GM18861 (cell line): Measurements from ENCODE around the gene TMTC1.

Experiments used
- ATAC-seq: cut with Tn5 transposase; IDR thresholded peaks from one replicate; pipeline ENCODE4 v1.9.1; 2021; ENCODE audit not compliant: unreplicated experiment

The TMTC1 gene

DNA sequence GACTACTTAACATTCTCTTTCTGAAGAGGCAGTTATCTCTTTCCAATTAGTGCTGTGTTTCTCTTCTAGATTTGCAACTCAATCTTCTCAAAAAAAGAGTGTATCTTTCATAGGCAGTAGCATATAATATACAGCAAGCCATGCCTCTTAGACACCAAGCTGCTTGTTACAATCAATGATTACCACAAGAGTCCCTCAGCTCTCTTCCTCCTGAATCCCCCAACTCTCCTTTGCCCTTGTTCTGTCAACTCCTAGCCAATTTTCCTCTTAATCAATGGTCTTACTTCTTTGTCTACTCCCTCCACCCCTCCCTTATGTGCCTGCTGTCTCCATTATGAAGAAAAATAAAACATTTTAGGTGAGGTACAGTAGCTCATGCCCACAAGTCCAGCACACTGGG, 2.6 kb downstream of the TMTC1 start:
- no peak for ATAC-seq

DNA sequence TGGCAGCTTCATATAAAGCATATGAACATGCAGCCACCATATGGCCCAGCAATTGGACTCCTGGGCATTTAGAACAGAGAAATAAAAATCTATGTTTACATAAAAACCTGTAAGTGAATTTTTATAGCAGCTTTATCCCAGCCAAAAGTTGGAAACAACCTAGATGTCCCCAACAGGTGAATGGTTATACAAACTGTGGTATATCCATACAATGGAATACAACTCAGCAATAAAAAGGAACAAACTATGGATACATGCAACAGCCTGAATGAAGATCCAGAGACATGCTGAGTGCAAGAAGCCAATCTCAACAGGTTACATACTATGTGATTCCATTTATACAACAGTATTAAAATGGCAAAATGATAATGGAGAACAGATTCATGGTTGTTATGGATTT, 3.7 kb downstream of the TMTC1 start:
- no peak for ATAC-seq

DNA sequence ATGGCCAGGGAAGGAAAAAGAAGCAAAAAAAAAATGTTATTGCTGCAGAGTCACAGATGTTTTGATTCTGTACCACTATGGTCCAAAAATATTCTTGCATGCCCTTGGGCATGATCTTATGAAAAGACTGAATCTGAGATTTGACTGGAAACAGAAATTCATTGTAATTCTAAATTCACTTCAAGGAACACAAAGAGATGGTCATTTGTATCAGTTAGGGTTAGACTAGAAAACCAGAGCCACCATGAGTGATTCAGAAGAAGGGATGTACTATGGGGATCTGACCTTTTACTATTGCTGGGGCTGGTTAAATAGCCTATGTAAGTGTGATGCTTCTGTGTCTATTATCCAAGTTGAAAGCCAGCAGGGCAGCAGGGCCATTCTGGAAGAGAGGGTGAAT, 5.2 kb downstream of the TMTC1 start:
- no peak for ATAC-seq

DNA sequence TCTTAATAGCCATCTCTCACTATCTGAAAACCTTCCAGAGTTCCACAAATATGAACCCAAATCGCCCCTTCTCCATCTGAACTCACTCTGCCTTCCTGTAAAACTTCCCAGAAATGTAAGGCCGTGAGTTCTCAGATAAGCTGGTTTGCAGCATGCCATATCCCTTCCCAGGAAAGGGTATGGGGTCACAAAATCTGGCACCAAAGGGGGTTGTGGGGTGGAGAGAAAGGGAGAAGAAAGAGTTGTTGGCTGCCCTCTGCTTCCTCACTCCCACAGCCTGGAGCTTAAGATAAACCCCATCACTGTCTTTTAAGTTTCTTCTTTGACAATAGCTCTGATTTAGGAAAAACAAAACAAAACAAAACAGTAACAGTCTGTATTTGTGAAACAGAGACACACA, 10.7 kb downstream of the TMTC1 start:
- ATAC-seq, result no peak

DNA sequence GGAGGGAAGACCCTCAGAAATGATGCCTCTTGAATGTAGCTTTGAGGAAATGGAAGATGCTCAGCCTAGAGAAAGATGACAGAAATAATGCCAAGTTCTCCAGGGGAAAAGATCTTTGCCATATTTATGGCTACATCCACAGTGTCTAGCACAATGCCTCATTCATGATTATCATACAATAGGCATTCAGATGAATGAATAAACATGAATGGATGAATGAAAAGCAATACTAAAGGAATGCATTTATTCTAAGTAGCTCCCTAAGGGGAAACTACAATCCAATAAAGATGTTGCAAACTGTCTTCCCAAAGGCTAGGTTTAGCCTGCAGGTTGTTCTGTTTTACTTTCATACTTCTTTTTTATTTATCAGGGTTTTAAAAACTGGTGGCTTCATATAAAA, 12.0 kb downstream of the TMTC1 start:
- no peak for ATAC-seq

DNA sequence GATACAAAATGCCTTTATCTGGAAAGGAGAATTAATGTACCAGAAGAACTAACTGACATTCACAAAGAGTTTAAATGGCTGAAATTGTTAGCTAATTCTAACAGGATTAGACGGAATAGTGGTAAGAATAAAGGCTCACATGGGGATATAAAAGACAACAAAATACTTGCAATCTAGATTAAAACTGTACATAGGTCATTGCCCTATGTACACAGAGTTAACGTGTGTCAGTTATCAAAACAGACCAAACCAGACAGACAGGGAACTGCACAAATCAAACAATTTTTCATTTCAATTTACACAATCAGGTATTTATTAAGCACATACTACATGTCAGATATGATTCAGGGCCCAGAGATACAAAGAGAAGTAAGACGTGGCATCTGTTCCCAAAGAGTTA, 12.6 kb downstream of the TMTC1 start:
- ATAC-seq, result no peak

DNA sequence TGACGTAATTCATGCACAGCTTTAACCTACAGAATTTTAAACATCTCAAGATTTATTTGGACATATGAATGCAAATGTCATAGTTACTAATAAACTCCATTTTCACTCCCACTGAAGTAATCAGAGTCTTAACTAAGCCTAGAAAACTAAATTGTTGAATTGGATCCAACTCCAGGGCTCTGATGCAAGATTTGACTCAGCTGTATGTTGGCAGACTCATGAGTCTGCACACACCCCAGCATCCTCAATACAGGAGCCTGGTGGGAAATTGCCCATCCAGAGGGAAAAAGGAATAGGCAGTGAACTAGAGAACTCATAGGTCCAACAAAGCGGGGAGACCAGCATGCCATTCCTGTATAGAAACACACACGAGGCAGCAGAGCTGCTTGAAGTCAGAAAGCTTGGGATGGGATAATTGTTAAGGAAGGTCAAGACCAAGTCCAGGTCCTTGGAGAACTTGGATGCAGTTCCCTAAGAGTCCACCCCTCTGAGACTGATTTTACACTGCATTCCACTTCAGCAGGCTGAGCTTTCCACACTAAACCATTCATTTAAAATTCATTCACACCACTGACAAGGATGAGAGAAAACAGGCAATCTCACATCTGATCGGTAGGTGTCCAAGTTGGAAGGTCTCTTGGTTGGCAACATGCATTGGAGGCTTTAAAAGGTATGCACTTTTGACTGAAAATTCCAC, 14.4 kb downstream of the TMTC1 start:
- no peak for ATAC-seq

DNA sequence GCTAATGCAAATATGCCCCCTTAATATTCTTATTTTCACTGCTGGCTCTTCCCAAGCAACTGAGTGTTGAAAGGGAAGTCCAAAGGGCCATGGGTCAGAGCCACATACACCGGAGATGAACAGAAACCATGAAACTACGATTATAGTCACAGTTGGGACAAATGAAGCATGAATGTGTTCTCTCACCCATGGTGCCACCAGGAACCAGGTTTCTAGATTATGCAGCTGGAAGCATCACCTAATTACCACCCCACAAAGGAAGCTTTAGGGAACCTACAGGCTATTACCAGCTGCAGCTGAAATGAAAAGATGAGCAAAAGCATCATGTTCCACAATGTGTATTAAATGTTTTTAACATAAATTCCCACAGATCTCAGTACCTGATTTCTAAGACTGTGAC, 15.4 kb downstream of the TMTC1 start:
- peak; percentile 57 for ATAC-seq

DNA sequence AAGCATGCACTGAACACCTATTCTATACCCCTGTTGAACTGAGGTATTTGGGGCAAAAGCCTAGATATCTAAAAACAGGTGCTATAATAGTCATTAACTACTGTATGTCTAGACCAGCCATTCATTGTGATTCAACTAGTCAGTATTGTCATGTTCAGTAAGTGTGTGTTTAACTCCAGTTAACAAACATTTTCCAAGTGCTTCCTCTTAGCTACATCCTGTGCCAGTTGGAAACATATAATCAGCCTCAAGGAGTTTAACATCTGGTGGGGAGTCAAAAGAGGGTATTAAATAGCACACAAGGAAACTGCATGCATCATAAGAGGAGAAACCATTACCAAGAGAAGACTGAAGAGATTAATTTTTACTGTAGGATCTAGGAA, 20.4 kb downstream of the TMTC1 start:
- ATAC-seq, result no peak

DNA sequence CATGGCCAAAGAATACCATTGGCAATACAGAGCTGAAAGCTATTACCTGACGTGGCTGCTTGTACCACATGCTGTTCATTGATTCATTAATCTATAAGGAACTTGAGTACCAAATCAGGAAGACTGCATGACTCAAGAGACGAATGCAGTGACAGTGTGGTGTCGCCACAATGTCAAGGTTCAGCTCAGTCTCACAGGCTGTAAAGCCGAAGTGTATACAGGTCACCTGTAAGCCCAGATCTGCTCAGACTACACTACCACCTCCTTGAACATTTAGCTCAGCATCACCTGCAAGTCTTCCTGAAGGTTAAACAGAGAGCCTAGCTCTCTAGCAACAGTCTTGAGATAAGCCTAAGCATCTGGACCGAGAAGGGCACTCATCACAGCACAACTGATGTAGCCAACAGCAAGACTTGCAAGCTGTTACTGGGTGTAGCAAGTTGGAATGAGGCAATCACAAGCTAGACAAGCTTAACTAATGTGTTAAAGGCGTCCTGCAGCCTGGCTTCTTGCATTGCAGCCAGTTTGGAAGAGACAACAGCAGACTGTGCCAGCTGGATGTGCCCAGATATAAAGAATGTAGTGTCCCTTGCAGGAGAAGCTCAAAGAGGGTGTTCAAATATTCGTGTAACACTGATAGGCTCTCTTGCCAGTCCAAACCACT, 21.0 kb downstream of the TMTC1 start:
- ATAC-seq, result no peak

DNA sequence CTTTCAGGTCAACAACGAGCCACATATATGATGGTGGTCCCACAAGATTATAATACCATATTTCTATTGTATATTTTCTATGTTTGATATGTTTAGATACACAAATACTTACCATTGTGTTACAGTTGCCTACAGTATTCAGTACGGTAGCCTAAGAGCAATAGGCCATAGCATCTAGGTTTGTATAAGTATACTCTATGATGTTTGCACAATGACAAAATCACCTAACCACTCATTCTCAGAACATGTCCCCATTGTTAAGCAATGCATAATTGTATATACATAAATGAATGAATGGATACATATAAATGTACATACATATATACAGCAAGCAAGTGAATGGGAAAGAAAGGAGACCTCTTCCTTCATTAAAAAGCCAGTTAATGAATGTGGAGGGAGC, 23.8 kb downstream of the TMTC1 start:
- no peak for ATAC-seq

DNA sequence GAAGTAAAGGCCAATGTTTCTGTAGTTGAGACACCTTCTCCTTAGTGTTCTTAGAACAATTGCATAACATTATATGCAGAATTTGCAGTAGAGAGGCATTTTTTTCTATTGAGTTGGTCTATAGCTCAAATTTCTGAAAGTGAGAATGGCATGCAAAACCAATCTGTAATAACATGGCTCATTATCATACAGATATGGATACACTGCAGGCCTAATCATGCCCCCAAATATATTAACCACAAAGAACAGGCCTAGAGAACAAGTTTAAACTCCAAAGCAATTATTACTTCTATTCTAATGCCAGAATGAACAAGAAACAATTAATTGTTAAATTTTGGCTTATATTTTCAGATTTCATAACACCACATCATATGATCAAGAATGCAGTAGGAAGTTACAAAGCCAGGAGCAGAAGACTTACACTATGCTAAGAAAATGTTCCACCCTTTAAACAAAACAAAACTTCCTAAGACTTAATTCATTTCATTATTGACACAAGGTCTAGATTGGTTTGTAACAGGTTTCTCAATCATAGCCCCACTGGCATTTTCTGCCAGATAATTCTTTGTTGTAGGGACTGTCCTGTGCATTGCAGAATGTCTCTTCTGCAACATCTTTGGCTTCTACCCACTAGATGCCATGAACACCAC, 26.9 kb downstream of the TMTC1 start:
- no peak for ATAC-seq

DNA sequence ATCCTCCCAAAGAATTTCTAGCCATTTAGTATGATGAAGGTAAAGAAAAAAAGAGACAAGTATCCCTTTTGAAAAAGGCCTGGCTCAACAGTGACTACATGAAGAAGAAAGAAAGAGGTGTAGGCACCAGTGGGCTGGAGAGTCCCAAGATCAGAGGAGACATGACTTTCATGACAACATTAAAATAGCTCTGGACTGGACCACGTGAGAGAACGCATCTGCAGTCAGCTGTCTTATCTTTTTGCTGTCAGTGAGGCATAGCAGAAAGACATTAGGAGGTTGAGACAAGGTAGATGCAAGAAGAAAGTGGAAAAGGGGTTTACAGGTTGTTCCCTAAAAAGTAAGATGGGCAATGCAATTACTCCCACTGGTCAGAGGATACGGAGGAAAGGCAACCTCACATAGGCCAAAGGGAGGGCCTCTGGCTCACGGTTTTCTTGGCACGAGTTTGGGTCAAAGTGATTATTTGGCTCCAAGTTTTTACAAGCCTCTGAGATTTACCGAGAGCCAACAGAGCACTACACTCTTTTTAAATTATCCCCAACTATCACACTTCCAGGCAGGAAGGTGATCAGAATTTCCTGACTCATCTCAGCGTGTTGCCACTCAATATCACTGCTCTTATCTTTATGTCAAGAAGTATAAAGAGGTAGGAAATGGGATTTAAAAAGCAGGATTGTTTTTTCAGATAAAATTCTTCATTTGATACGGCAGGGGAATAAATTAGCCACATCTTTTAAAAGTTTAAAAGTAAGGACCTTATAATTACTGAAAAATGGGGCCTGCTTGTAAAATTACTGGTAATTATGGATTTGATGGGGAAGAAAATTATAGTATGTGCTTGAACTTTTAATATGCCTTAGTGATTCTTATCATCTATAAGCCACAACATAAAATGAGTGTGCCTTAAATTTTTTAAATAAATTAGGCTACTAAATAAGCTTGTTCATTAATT, 29.2 kb downstream of the TMTC1 start:
- ATAC-seq, result no peak

DNA sequence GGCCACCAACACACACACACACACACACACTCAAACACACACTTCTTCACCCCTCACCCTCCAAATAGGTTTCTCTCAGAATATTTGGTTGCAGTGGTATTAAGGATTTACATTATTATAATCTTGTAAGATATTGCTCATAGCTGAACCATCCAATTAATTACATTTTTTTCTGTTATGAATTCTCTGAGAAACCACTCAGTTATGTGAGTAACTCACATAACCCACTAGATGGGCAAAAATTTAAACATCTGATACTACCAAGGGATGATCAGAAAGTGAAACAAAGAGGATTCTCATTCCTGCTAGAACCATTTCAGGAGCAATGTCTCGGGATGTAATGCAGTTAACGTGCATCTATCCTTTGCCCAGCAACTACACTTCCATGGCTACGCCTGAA, 31.6 kb downstream of the TMTC1 start:
- no peak for ATAC-seq

DNA sequence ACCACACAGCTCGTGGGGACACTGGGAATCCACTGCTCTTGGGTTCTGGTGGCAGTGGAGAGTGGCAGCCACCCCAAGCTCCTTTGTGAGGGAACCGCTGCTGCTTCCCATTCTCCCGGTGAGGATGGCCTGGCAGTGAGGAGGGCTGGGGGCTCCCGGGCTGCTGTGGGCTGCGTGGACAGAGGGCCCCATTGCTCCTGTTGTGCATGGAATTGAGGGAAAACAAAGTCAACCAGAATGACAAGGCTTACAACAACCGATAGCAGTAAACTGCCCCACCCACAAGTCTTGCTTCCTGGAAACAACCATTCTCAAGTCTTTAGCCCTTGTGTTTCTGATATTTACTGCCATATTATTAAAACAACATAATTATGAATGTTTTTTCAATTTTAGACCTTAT, 32.1 kb downstream of the TMTC1 start:
- ATAC-seq, result no peak

DNA sequence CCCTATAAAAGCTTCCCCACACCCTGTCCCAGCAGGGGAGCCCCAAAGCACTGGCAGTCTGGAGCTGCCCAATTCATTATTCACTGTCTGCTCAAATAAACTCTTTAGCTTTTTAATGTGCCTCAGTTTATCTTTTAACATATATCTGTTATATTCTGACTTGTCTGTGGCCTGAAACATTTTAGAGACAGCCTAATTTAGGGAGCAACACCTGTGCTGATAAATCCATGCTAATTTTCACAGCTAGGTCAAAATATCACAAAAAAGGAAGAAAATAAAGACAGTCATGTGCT, 32.9 kb downstream of the TMTC1 start:
- ATAC-seq, result no peak

DNA sequence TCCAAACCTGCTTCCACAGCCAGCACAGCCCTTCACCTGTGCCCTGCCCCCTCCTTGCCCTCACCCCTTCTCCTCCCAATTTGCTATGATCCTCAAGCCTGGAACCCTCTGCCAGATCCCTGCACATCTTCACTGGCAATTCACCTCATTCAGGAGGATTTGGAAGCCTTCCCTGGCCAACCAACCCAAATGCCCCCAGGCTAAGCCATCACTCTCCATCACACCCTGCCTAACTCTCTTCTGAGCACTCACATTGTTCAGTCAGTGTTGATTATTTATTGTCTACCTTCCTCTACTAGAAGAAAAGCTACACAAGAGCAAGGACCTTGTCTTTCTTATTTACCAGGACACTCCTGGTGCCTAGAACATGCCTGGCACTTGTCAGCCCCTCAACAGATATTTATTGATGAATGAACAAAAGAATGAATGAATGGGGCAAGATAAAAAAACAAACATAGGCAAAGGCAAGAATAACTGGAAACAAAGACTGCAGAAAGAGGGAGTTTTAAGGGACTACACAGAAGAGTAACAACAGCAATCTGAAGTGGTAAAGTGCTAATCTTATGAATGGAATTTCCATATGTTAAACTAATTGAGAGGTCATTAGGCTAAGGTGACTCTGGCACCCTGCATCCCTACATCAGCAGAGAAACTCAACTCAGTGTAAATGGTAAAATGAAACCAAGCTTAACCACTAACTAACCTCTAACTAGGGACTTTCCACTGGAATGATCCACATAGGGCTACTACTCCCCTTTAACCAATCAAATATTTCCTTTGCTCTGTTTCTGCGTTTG, 33.4 kb downstream of the TMTC1 start:
- peak; percentile 96 for ATAC-seq

DNA sequence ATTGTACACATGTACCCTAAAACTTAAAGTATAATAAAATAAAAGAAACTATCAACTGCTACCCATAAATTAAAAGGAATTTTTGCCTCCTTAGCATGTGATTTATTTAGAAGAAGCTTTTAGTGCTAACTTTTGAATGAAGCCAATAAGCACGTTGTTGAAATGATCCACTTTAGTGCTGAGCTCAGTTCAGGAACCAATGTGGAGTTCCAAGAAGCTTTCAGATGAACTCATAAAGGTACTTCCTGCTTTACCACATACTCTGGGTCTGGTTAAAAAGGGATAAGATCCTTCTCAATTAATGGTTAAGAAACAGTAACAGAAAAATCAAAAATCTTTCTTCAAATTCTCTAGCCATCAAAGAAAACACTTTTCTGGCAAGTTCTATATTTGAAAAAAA, 39.4 kb downstream of the TMTC1 start:
- no peak for ATAC-seq

DNA sequence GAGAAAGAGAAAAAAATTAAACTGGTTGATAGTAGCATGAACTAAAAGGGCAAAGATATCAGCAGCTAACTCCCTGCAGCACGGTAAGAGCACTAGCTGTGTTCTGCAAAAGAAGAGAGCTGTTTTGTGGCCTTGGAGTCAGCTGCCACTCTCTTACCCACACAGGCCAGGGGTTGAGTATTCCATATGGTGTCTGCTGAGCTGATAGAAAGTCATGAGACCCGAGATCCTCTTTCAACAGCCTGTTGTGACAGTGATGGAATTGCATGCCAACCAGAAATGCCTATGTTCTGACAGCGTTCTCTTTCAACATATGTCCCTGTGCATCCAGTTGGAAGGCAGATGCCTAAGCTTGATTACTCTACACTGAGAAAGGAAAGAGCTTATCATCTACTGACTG, 39.9 kb downstream of the TMTC1 start:
- ATAC-seq, result no peak

DNA sequence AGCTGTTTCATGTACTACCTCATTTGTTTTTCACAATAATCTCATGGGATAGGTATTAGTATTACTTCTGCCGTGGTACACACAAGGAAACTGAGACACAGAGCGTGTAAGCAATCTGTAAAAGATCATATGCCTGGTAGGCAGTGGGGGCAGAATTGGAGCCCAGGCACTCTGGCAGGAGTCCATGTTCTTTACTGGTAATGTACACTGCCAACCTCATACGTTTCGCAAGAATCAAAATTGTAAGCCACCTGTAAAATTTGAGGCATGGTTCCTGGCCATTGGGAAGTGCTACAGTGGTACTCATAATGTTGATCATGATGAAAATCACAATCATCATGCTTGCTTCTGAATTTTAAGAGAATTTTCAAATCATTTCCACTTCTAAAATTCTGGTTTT, 40.7 kb downstream of the TMTC1 start:
- ATAC-seq, result no peak

DNA sequence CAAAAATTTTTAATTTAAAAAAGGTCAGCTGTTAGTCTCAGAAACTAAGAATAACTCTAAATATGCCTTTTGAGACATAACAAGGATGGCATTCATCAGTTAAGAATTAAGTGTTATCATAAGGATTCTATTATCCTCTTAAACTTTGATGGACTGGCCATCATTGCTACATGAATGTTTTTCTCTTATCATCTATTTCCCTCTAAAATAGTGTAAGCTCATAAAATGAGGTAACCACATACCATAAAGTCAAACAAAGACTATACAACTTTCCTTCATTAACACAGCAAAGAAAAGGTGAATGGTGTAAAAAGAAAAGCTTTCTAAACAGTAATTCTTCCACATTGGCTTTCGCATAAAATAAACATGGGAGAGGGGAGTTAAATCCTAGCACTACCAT, 41.1 kb downstream of the TMTC1 start:
- ATAC-seq, result no peak
